Stimulated activated CD8-positive, alpha-beta memory T cell treated with anti-CD3 and anti-CD28 coated beads, Interleukin-15, amount 100 ng/mL, for 48 hours (primary cell): ENCODE measurements around the gene SKOR1.

Source experiments
- DNase-seq, 2 donors: peaks; one replicate each; pipeline ENCODE4 v3.0.0-alpha.2; 2020; ENCODE audit warnings: low read depth in 2 of 2

SKOR1 gene

GRCh38 chr15:67794832-67795574, 30.3 kb upstream of the SKOR1 start:
- peak; percentile 17 to 50 for DNase-seq

- no peak for DNase-seq
Measured at GRCh38 chr15:67796196-67797127, 28.8 kb upstream of the SKOR1 start.

GRCh38 chr15:67799801-67800205, 25.5 kb upstream of the SKOR1 start:
- no peak for DNase-seq

GRCh38 chr15:67801142-67801541, 24.2 kb upstream of the SKOR1 start:
- no peak for DNase-seq

GRCh38 chr15:67801926-67802914, 23.1 kb upstream of the SKOR1 start:
- no peak for DNase-seq

- no peak for DNase-seq
Measured at GRCh38 chr15:67803299-67803698, 22.0 kb upstream of the SKOR1 start.

GRCh38 chr15:67803996-67804843, 21.1 kb upstream of the SKOR1 start:
- DNase-seq = no peak

- DNase-seq = no peak
Measured at GRCh38 chr15:67805008-67805665, 20.2 kb upstream of the SKOR1 start.

GRCh38 chr15:67805666-67806516, 19.4 kb upstream of the SKOR1 start:
- DNase-seq = no peak

GRCh38 chr15:67806536-67806935, 18.8 kb upstream of the SKOR1 start:
- DNase-seq = no peak

GRCh38 chr15:67807141-67807540, 18.2 kb upstream of the SKOR1 start:
- DNase-seq = no peak

GRCh38 chr15:67807836-67808235, 17.5 kb upstream of the SKOR1 start:
- DNase-seq = no peak

- no peak for DNase-seq
Measured at GRCh38 chr15:67808821-67809220, 16.5 kb upstream of the SKOR1 start.

GRCh38 chr15:67809441-67809840, 15.9 kb upstream of the SKOR1 start:
- DNase-seq = no peak

GRCh38 chr15:67809866-67810265, 15.4 kb upstream of the SKOR1 start:
- DNase-seq = no peak

- DNase-seq = no peak
Measured at GRCh38 chr15:67812241-67812644, 13.1 kb upstream of the SKOR1 start.

- DNase-seq = no peak
Measured at GRCh38 chr15:67813104-67813634, 12.1 kb upstream of the SKOR1 start.

GRCh38 chr15:67815036-67815592, 10.2 kb upstream of the SKOR1 start:
- DNase-seq = no peak

GRCh38 chr15:67816668-67817067, 8.6 kb upstream of the SKOR1 start:
- DNase-seq = no peak
